Mesenteric fat pad (tissue), 1 donor: ENCODE results near the gene GSK3B. TPM values are rescaled to one million over a fixed set of nuclear protein-coding genes. Genes with fewer than 3 reads are reported as not detected.
"Not testable (repeated sequence)": the region's sequence is repeated elsewhere in the genome, so short reads cannot be mapped to it uniquely, and the experiment has no call there.

Source experiments
- DNase-seq: peaks from one replicate; pipeline ENCODE4 v3.0.0-alpha.2; 2020; ENCODE audit warnings: low spot score
- total RNA-seq: library from RNA; stranded (reverse); fragmentation: NEBNext Ultra II Directional; extraction: Animal tissue kit (Norgen Biotek cat#: 25700); gene quantifications from one replicate; pipeline ENCODE4 v1.2.1, GENCODE V29; 2021
- donor health status: DM: yes; HTN: yes; CAD: no.

GSK3B gene
- total RNA-seq, 1 donor from 2014 or later: 34.6 TPM

DNA sequence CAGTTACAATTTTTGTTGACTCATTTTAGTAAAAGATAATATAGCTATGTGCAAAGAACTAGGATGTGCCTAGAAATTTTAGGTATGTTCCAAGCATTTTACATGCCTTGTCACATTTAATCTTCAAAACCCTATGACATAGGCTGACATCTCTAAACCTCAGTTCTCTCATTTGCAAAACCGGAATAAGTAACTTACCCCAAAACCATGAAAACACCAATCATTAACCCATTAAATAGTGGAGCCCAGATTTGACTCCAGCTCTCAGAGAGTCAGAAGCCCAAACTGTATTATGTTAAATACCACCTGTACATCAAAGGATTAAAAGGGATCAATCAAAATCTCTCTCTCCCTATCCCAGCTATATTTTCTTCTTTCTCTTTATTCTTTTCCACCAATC is 36.6 kb downstream of the GSK3B start:
- DNase-seq: no peak

- no peak for DNase-seq
These were observed 37.2 kb downstream of the GSK3B start for GRCh38 chr3:120057029-120057428.

- not testable (repeated sequence) for DNase-seq
These were observed 40.6 kb downstream of the GSK3B start for GRCh38 chr3:120053647-120054046.

GRCh38 chr3:120052677-120053076 is 41.6 kb downstream of the GSK3B start:
- no peak for DNase-seq

- DNase-seq: no peak
These were observed 42.0 kb downstream of the GSK3B start for GRCh38 chr3:120052225-120052624.

GRCh38 chr3:120051570-120051969 is 42.7 kb downstream of the GSK3B start:
- DNase-seq: not testable (repeated sequence)

- no peak for DNase-seq
These were observed 44.2 kb downstream of the GSK3B start for GRCh38 chr3:120049881-120050539.

GRCh38 chr3:120049072-120049471 is 45.2 kb downstream of the GSK3B start:
- DNase-seq: no peak

- no peak for DNase-seq
These were observed 45.7 kb downstream of the GSK3B start for GRCh38 chr3:120048355-120049041.

DNA sequence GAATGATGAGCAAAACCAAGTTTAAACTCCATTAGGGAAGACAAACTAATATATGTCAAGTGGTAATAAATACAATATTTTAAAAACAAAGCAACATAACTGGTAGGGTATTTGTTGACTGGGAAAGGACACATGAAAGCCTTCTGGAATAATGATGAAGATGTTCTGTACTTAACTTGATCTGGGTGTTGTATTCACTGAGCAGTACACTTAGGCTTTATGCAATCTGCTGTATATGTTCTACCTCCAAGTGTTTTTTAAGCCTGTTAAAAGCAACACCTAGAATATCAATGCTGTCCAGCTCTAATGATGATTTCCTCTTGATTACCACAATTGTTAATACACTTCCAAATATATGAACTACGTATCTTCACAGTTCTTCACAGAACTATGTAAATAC is 46.6 kb downstream of the GSK3B start:
- DNase-seq: no peak

DNA sequence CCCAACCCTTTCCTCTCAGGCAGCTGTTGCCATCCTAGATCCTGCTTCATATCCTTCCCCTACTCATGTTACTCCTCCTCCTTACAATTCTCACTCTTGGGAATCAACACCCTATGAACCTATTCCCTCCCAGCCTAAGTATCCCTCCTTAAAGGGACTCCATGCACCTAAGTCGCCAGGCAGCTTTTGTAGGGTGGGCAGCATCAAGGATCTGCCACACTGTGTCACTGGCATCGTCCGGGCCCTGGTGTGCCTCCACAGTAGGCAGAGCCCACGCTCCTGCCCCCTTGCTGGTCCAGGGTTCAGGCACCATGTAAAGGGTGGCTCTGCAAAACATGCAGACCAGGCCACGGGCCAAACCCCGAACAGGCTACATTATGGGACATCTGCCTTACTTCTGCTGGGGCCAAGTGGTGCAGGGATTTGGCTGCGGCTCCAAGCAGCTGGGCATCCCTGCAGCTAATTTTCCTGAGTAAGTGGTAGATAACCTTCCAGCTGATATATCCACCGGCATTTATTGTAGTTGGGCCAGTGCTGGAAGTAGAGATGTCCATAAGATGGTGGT is 53.4 kb downstream of the GSK3B start:
- DNase-seq: no peak

DNA sequence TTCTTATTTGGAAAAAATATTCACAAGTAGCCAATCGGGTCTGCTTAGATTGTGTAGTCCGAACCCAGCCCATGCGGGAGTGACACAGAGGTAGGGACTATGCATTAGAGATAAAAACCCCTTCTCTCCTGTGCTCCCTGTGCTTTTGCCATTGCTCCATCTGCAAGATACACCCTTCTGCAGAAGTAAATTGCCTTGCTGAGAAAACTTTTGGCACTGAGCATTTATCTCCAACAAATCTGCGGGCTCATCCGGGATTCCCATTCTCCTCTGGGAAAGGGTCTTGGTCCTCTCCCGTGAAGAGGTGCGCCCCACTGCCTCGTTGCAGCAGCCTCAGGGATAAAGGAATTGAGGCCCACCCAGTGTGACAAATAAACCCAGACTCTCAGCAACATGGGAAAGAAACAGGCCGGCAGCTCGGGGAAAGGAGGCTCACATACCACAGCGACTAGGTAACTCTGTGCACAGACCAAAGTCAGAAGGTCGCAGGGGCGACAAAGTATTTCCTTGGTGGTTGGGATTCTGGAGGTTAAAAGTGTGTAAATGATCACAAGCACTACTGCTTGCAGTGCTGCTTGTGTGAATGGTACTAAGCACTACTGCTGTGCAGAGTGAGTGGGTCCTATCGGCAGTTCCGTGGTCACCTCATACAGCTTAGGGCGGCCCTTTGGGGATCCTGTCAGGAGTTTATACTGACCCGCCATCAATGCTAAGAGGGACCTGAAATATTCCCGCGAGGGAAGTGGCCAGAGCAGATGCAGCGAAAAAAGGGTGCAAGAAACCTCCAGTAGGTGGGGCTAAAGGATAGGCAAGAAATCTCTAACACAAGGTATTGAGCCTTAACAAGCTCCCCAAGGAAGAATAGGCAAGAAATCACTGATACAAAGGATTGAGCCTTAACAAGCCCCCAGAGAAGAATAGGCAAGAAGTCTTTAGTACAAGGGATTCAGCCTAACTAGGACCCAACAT is 54.3 kb downstream of the GSK3B start:
- DNase-seq: no peak

DNA sequence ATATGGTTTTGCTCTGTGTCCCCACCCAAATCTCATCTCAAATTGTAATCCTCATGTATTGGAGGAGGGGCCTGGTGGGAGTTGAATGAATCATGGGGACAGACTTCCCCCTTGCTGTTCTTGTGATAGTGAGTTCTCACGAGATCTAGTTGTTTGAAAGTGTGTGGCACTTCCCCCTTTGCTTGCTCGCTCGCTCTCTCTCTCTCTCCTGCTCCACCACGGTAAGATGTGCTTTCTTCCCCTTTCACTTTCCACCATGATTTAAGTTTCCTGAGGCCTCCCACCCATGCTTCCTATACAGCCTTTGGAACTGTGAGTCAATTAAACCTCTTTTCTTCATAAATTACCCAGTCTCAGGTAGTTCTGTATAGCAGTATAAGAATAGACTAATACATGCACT is 60.7 kb downstream of the GSK3B start:
- no peak for DNase-seq

GRCh38 chr3:120031561-120031960 is 62.7 kb downstream of the GSK3B start:
- no peak for DNase-seq

- DNase-seq: no peak
These were observed 64.5 kb downstream of the GSK3B start for GRCh38 chr3:120029749-120030148.

- DNase-seq: no peak
These were observed 65.8 kb downstream of the GSK3B start for GRCh38 chr3:120028271-120029047.

- DNase-seq: no peak
These were observed 67.0 kb downstream of the GSK3B start for GRCh38 chr3:120027226-120027625.

GRCh38 chr3:120025520-120025919 is 68.7 kb downstream of the GSK3B start:
- DNase-seq: no peak

DNA sequence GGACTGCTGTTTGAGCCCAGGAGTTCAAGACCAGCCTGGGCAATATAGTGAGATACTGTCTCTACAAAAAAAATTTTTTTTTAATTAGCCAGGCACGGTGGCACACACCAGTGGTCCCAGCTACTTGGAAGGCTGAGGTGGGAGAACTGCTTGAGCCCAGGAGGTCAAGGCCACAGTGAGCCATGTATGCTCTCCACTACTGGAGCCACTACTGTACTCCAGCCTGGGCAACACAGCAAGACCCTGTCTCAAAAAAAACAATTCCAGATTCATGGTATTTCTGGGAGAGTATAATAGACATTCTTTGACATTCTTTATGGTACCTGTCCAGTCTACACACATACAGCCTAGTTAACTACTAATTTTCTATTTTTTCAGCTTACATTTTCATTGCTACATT is 70.1 kb downstream of the GSK3B start:
- DNase-seq: no peak

- no peak for DNase-seq
These were observed 71.5 kb downstream of the GSK3B start for GRCh38 chr3:120022729-120023128.

DNA sequence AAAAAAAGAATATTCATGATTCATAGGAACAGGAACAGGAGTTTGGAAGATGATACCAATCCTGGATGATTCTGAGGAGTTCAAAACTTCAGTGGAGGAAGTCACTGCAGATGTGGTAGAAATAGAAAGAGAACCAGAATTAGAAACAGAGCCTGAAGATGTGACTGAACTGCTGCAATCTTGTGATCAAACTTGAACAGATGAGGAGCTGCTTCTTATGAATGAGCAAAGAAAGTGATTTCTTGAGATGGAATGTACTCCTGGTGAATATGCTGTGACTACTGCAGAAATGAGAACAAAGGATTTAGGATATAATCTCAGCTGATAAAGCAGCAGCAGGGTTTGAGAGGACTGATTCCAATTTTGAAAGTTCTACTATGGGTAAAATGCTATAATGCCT is 72.7 kb downstream of the GSK3B start:
- no peak for DNase-seq
